HepG2 (cell line): ENCODE results near the gene PTTG1. TPM values are rescaled to one million over a fixed set of nuclear protein-coding genes. Genes with fewer than 3 reads are reported as not detected.
"Not testable (repeated sequence)": the region's sequence is repeated elsewhere in the genome, so short reads cannot be mapped to it uniquely, and the experiment has no call there.

ENCODE experiments used
- ATAC-seq: fragments of 200-7000 bp; cut with Tn5 transposase; 3 replicates; pipeline ENCODE4 v1.9.1; 2020; ENCODE audit warnings: mild to moderate bottlenecking, moderate library complexity
- BruUV-seq: library from RNA; stranded (reverse); fragments of 400-500 nt; replicated peaks from 2 replicates; lab custom pipeline; 2021; lab: Mats Ljungman, UMichigan
- CTCF ChIA-PET: fragments of 300-600 bp; formaldehyde crosslinking; extraction: SDS; loops from one replicate; lab custom pipeline; 2021; ENCODE audit warnings: low total read pairs, inconsistent platforms, low intra/inter-chr PET ratio; lab: Yijun Ruan, JAX
- POLR2A ChIA-PET: fragments of 350-600 bp; sonication (Branson Sonifier 250); formaldehyde crosslinking; loops from one replicate; lab custom pipeline; 2020; ENCODE audit warnings: antibody characterized with exemption, inconsistent platforms; lab: Yijun Ruan, JAX
- DNase-seq: peaks from one replicate; pipeline ENCODE4 v3.0.0-alpha.2; 2015; ENCODE audit warnings: low spot score
- FAIRE-seq: peaks from 3 replicates; lab custom pipeline; 2011; peaks lifted over from hg19 to GRCh38; lab: Jason Lieb, UNC
- H2AFZ ChIP-seq: one replicate; pipeline ENCODE4 v1.6.1; 2011; ENCODE audit warnings: low read length, inconsistent platforms
- H3K27ac ChIP-seq: fragments of 300-600 bp; 3 replicates; pipeline ENCODE4 v1.8.0; 2011; ENCODE audit warnings: mixed run types, mild to moderate bottlenecking, mixed read lengths, low read length, inconsistent platforms; ENCODE audit not compliant: insufficient read depth; ENCODE audit errors: extremely low read length
- H3K27me3 ChIP-seq, 2 experiments: fragments of 200-600 bp in 1 of 2; 2 replicates in 1 of 2; 3 replicates in 1 of 2; pipeline versions ENCODE4 v1.6.0 to v1.8.0; 2011; ENCODE audit warnings: low read length in 2 of 2, mild to moderate bottlenecking in 2 of 2, moderate library complexity in 2 of 2, inconsistent platforms in 1 of 2; ENCODE audit not compliant: insufficient read depth in 2 of 2, control insufficient read depth in 1 of 2
- H3K36me3 ChIP-seq, 2 experiments: fragments of 200-600 bp in 1 of 2; replicated peaks in 1 of 2; 2 replicates in 1 of 2; 3 replicates in 1 of 2; pipeline versions ENCODE4 v1.5.1 to v1.8.0; 2011; ENCODE audit warnings: low read length in 2 of 2, inconsistent platforms in 1 of 2; ENCODE audit not compliant: insufficient read depth in 2 of 2, control insufficient read depth in 1 of 2
- H3K4me1 ChIP-seq: 2 replicates; pipeline ENCODE4 v1.5.1; 2012; ENCODE audit warnings: low read length, inconsistent platforms; ENCODE audit not compliant: insufficient read depth
- H3K4me2 ChIP-seq: 2 replicates; pipeline ENCODE4 v1.6.0; 2011; ENCODE audit warnings: low read depth, low read length, inconsistent platforms
- H3K4me3 ChIP-seq, 3 experiments: fragments of 200-600 bp in 1 of 3; sonication (generic), shearing (Covaris generic) in 1 of 3; replicated peaks in 1 of 3; 2 replicates each; pipeline ENCODE4 v1.5.1; 2011 to 2016; ENCODE audit warnings: low read length in 3 of 3, inconsistent platforms in 2 of 3, low read depth in 2 of 3, mild to moderate bottlenecking in 2 of 3, control low read depth in 1 of 3, mixed read lengths in 1 of 3; ENCODE audit not compliant: insufficient read depth in 1 of 3
- H3K79me2 ChIP-seq: one replicate; pipeline ENCODE4 v1.6.1; 2011; ENCODE audit warnings: low read length, inconsistent platforms; ENCODE audit not compliant: insufficient read depth
- H3K9ac ChIP-seq: 2 replicates; pipeline ENCODE4 v1.6.0; 2011; ENCODE audit warnings: mild to moderate bottlenecking, low read depth, low read length, inconsistent platforms; ENCODE audit not compliant: insufficient read depth
- H3K9me3 ChIP-seq: 2 replicates; pipeline ENCODE4 v1.5.1; 2012; ENCODE audit warnings: mild to moderate bottlenecking, low read length
- H4K20me1 ChIP-seq: 2 replicates; pipeline ENCODE4 v1.6.0; 2011; ENCODE audit warnings: inconsistent platforms, mild to moderate bottlenecking, low read length, moderate library complexity; ENCODE audit not compliant: insufficient read depth
- ZFP90 ChIP-seq: sonication (generic); formaldehyde crosslinking; IDR thresholded peaks from 2 replicates; pipeline ENCODE4 v1.8.0; 2022; ENCODE audit warnings: missing genetic modification reagents, mild to moderate bottlenecking, inconsistent platforms, borderline replicate concordance
- ZNF775 ChIP-seq: sonication (generic); formaldehyde crosslinking; IDR thresholded peaks from 2 replicates; pipeline ENCODE4 v1.4.0; 2020; ENCODE audit warnings: missing genetic modification reagents, mild to moderate bottlenecking, moderate library complexity, borderline replicate concordance
- WGBS: methylation state at CpG from one replicate; pipeline ENCODE4 v1.1.6; 2017; ENCODE audit warnings: low lambda C conversion rate; 5-methylcytosine and 5-hydroxymethylcytosine counted together
- in situ Hi-C: cut with HindIII; loops from 2 replicates; pipeline ENCODE4 v1.10.0; 2017; ENCODE audit warnings: low pct_unique_long_range_greater_than_20kb; ENCODE audit not compliant: extremely low pct_ligation_motif_present
- intact Hi-C: fragments of 100-400 bp; cut with micrococcal nuclease; formaldehyde crosslinking; loops from one replicate; pipeline ENCODE4 v1.10.0; 2022; ENCODE audit not compliant: unreplicated experiment
- polyA plus RNA-seq, 8 experiments: library from polyadenylated mRNA; depleted of rRNA in 3 of 8; stranded (reverse) in 7 of 8; unstranded in 1 of 8; fragments of >200 nt; fragmentation: Illumina TruSeq in 4 of 8; extraction: Trizol in 4 of 8; gene quantifications; 2 replicates each; pipeline versions ENCODE4 v1.2.1 to v1.2.3, GENCODE V29; 2011 to 2016; ENCODE audit warnings: low read depth in 4 of 8, missing spikeins in 1 of 8, mixed read lengths in 1 of 8; ENCODE audit not compliant: insufficient read depth in 1 of 8
- total RNA-seq, 5 experiments: library from RNA; depleted of rRNA; stranded (reverse); fragments of >200 nt; fragmentation: Illumina TruSeq; extraction: Trizol; gene quantifications; 2 replicates each; pipeline ENCODE4 v1.2.3, GENCODE V29; 2016; ENCODE audit warnings: low read depth in 1 of 5

PTTG1 gene
- total and polyA plus RNA-seq, 2 of the 13 experiments (the other 11 are each of a cell fraction or from before 2014, with no cell fraction given) = 102 to 161 TPM

DNA sequence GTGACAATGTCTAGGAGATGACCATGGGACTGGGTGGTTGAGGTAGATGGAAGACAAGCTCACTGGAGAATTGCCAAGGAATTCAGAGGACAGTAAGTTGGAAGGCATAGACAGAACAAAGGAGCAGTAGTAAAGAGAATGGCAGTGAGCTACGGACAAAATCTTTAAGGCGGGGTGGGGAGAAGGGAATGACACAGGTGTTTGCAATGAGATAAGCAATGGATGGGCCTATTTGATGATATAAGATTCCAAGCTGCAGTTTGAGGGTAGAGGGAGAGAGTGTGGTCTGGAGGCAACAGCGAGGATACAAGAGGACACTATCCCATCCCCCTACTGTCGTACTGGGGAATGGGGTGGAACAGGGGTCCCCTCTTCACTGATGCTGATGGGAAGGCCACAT lies 14.4 kb downstream of the PTTG1 start:
- in situ Hi-C loops = loop anchor here (5.0 to 10.0 kb wide), 2 partner anchors 66 to 359 kb away; no protein-coding TSS in a partner anchor
- no peak for TF ChIP-seq ZFP90
- TF ChIP-seq ZNF775 = no peak
- CTCF ChIA-PET = no interaction called here
- Histone ChIP-seq H4K20me1 (no peaks in the 10 kb centered on the region), H3K9me3 (no peaks in the 10 kb centered on the region), H3K27ac (no peak overlapping the region), H3K27me3 (no peaks in the 10 kb centered on the region), H2AFZ (no peak overlapping the region), H3K4me2 (no peak overlapping the region), H3K36me3 (no peaks in the 10 kb centered on the region), H3K4me3 (no peak overlapping the region), H3K9ac (no peak overlapping the region), H3K4me1 (peaks cover 43% of the 10 kb centered on the region), H3K79me2 (no peaks in the 10 kb centered on the region)
- DNase-seq (no peak), FAIRE-seq (no peak), ATAC-seq (no peak)
- intact Hi-C loops = no loop called here
- BruUV-seq = no TSS peak
- POLR2A ChIA-PET = no interaction called here
- 45% methylated on average over 4 of the region's 4 CpGs for WGBS

DNA sequence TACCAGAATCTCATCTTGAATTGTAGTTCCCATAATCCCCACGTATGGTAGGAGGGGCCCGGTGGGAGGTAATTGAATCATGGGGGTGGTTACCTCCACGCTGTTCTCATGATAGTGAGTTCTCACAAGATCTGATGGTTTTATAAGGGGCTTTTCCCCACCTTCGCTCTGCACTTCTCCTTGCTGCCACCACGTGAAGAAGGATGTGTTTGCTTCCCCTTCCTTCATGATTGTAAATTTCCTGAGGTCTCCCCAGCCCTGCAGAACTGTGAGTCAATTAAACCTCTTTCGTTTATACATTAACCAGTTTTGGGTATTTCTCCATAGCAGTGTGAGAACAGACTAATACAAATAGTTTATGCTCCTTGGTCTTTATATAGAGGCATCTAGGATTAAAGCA lies 15.0 kb downstream of the PTTG1 start:
- CTCF ChIA-PET, FAIRE-seq: not testable (repeated sequence)

More for the DNA sequence above, 15.0 kb downstream of the PTTG1 start:
- H3K79me2 ChIP-seq, BruUV-seq, H3K4me2 ChIP-seq, H3K9me3 ChIP-seq, H3K27ac ChIP-seq, intact Hi-C loops, H3K36me3 ChIP-seq, ATAC-seq, H3K9ac ChIP-seq, H3K4me3 ChIP-seq, H3K27me3 ChIP-seq, DNase-seq, H2AFZ ChIP-seq, POLR2A ChIA-PET, H4K20me1 ChIP-seq: not testable (repeated sequence)
- peaks cover 43% of the 10 kb centered on the region for H3K4me1 ChIP-seq
- 13% methylated on average over 6 of the region's 6 CpGs for WGBS
- in situ Hi-C loops = loop anchor here (5.0 to 10.0 kb wide), 2 partner anchors 66 to 358 kb away; no protein-coding TSS in a partner anchor
